ENCODE results near the gene MPDU1. TPM values are rescaled to one million over a fixed set of nuclear protein-coding genes. Genes with fewer than 3 reads are reported as not detected.
"Not testable (repeated sequence)": the region's sequence is repeated elsewhere in the genome, so short reads cannot be mapped to it uniquely, and the experiment has no call there.

Gene MPDU1
- total and polyA plus RNA-seq, 2 of the 4 experiments (the other 2 are of a cell fraction), result 135 to 149 TPM

DNA sequence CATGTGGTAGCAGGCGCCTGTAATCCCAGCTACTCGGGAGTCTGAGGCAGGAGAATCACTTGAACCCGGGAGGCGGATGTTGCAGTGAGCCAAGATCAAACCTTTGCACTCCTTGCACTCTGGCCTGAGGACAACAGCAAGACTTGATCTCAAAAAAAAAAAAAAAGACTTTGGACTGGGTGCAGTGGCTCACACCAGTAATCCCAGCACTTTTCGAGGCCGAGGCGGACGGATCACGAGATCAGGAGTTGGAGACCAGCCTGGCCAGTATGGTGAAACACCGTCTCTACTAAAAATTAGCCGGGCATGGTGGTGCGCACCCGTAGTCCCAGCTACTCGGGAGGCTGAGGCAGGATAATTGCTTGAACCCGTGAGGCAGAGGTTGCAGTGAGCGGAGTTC, 42.1 kb downstream of the MPDU1 start:
- H3K4me1 ChIP-seq (ENCODE audit: control insufficient read depth, insufficient read depth, low read length); H4K5ac ChIP-seq (ENCODE audit: low read depth, low read length); intact Hi-C loops (cut with micrococcal nuclease); H3K9me1 ChIP-seq (ENCODE audit: insufficient read depth, low read length); DNase-seq; H3K4ac ChIP-seq (ENCODE audit: low read depth, low read length); H4K91ac ChIP-seq (ENCODE audit: insufficient read depth, low read depth, low read length); H3K27ac ChIP-seq (ENCODE audit: insufficient read depth, low read length); H3K27me3 ChIP-seq (ENCODE audit: control insufficient read depth, insufficient read depth, low read length); H3K9me3 ChIP-seq (ENCODE audit: control insufficient read depth, insufficient read depth, low read length); dilution Hi-C loops (cut with HindIII; ENCODE audit: low sequenced_read_pairs, unreplicated experiment); ATAC-seq (ENCODE audit: low read depth); H4K20me1 ChIP-seq (ENCODE audit: insufficient read depth, low read length); H3K36me3 ChIP-seq (ENCODE audit: control insufficient read depth, insufficient read depth, low read length); POLR2A ChIA-PET (ENCODE audit: unreplicated experiment); H3K4me2 ChIP-seq (ENCODE audit: low read depth, low read length); H2BK20ac ChIP-seq (ENCODE audit: low read depth, low read length); H3K56ac ChIP-seq (ENCODE audit: extremely low read depth, insufficient read depth, low read length); H3K23ac ChIP-seq (ENCODE audit: low read depth, low read length); H3K9ac ChIP-seq (ENCODE audit: low read depth, low read length); H2BK5ac ChIP-seq (ENCODE audit: low read depth, low read length, poor library complexity, severe bottlenecking); H2BK15ac ChIP-seq (ENCODE audit: low read depth, low read length); H3K18ac ChIP-seq (ENCODE audit: low read depth, low read length); H2AFZ ChIP-seq (replicated peaks; ENCODE audit: low read length, poor library complexity); H2BK120ac ChIP-seq (ENCODE audit: low read depth, low read length); in situ Hi-C loops (cut with MboI; ENCODE audit: low sequenced_read_pairs); CTCF ChIA-PET; H3K14ac ChIP-seq (replicated peaks; ENCODE audit: low read depth, low read length); BruUV-seq (replicated peaks); H3K4me3 ChIP-seq (ENCODE audit: insufficient read depth, low read depth, low read length); H2AK9ac ChIP-seq (replicated peaks; ENCODE audit: low read depth, low read length, poor library complexity); H2AK5ac ChIP-seq (ENCODE audit: low read depth, low read length); H4K8ac ChIP-seq (ENCODE audit: low read depth in 2 of 2, low read length in 2 of 2): not testable (repeated sequence)
- peaks cover 6 to 12% of the 10 kb centered on the region in 2 experiments for H3K79me1 ChIP-seq (ENCODE audit: low read depth in 1 of 2, low read length in 2 of 2)
- WGBS, 2 experiments (ENCODE audit: extremely low coverage in 2 of 2, insufficient read length in 1 of 2), result 98% methylated on average over 16 of the region's 16 CpGs; no CpG with 5 or more reads in 1 of the 2 experiments

Data from IMR-90 (cell line).